ENCODE measurements around the gene PML. TPM values are rescaled to one million over a fixed set of nuclear protein-coding genes. Genes with fewer than 3 reads are reported as not detected.

PML gene
- total and polyA plus RNA-seq, 2 of the 4 experiments (the other 2 are of a cell fraction): 8.8 to 22.6 TPM

DNA sequence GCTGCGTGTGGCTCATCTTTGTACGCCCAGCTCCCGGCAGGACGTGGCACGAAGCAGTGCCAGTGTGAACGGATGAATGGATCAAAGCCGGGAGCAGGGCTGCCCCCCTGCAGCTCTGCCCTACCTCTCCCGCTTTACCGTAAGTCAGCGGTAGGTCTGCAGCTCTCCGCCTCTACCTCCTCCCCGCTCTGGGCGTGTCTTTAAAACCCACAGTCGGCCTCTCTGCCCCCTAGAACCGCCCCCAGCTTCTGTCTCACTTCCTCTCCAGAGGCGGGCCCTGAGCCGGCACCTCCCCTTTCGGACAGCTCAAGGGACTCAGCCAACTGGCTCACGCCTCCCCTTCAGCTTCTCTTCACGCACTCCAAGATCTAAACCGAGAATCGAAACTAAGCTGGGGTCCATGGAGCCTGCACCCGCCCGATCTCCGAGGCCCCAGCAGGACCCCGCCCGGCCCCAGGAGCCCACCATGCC lies at the start of gene PML (continued):
- TF ChIP-seq SMC3 (IDR thresholded peaks at IDR 0.05; ENCODE audit: low read depth, low read length) (no peak), CEBPB (IDR thresholded peaks at IDR 0.05; ENCODE audit: low read depth, low read length) (no peak), MAZ (IDR thresholded peaks at IDR 0.05; ENCODE audit: borderline replicate concordance, low read depth, low read length) (peak; percentile 60; the same call in 1 of the 2 replicates)

DNA sequence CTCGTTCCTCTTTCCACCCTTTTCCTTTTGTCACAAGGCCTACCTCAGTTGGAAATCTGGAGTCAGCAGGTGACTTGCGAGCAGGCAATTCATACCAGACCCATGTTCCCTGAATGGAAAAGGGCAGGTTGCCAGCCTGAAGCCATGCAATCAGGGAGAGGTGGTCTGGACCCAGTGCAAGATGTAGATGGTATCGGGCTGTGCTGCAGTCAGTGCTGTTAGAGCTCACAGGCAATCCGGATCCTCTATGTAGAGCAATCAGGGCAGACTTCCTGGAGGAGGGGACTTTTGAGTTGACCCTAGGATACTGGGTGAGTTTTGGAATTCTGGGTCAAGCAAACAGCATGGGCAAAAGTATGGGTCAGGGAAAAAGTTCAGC lies 49.4 kb upstream of the PML start:
- Histone ChIP-seq H2BK120ac (ENCODE audit: low read depth, low read length) (no peak overlapping the region), H3K27me3 (ENCODE audit: control insufficient read depth, insufficient read depth, low read length) (no peaks in the 10 kb centered on the region), H3K36me3 (ENCODE audit: control insufficient read depth, insufficient read depth, low read length) (peaks cover 59% of the 10 kb centered on the region), H4K20me1 (ENCODE audit: insufficient read depth, low read length) (no peaks in the 10 kb centered on the region), H3K18ac (ENCODE audit: low read depth, low read length) (no peak overlapping the region), H2AFZ (replicated peaks; ENCODE audit: low read length, poor library complexity) (no peak overlapping the region), H3K4me3 (ENCODE audit: insufficient read depth, low read depth, low read length) (no peak overlapping the region), H2AK5ac (ENCODE audit: low read depth, low read length) (no peak overlapping the region), H4K5ac (ENCODE audit: low read depth, low read length) (no peak overlapping the region), H3K79me1 (ENCODE audit: low read depth in 1 of 2, low read length in 2 of 2) (peaks cover 27 to 49% of the 10 kb centered on the region in 2 experiments), H2BK15ac (ENCODE audit: low read depth, low read length) (no peak overlapping the region), H3K9ac (ENCODE audit: low read depth, low read length) (no peak overlapping the region), H3K27ac (ENCODE audit: insufficient read depth, low read length) (no peak overlapping the region), H3K4me2 (ENCODE audit: low read depth, low read length) (no peak overlapping the region), H3K4ac (ENCODE audit: low read depth, low read length) (no peak overlapping the region), H3K14ac (replicated peaks; ENCODE audit: low read depth, low read length) (no peak overlapping the region), H3K9me1 (ENCODE audit: insufficient read depth, low read length) (peaks cover 14% of the 10 kb centered on the region), H3K4me1 (ENCODE audit: control insufficient read depth, insufficient read depth, low read length) (peaks cover 21% of the 10 kb centered on the region), H2BK5ac (ENCODE audit: low read depth, low read length, poor library complexity, severe bottlenecking) (no peak overlapping the region), H2AK9ac (replicated peaks; ENCODE audit: low read depth, low read length, poor library complexity) (no peak overlapping the region), H3K9me3 (ENCODE audit: control insufficient read depth, insufficient read depth, low read length) (no peaks in the 10 kb centered on the region), H3K23ac (ENCODE audit: low read depth, low read length) (no peak overlapping the region), H4K8ac (ENCODE audit: low read depth in 2 of 2, low read length in 2 of 2) (no peak overlapping the region), H2BK20ac (ENCODE audit: low read depth, low read length) (no peak overlapping the region), H3K56ac (ENCODE audit: extremely low read depth, insufficient read depth, low read length) (no peak overlapping the region), H4K91ac (ENCODE audit: insufficient read depth, low read depth, low read length) (no peak overlapping the region)
- no peak for DNase-seq
- no peak for TF ChIP-seq CEBPB (IDR thresholded peaks at IDR 0.05; ENCODE audit: low read depth, low read length)
- TF ChIP-seq MAFK (IDR thresholded peaks at IDR 0.05; ENCODE audit: low read depth, low read length): no peak
- no peak for TF ChIP-seq FOS (IDR thresholded peaks at IDR 0.05; ENCODE audit: low read depth, low read length)
- no peak for TF ChIP-seq CHD1 (IDR thresholded peaks at IDR 0.05; ENCODE audit: low read depth, low read length)
- TF ChIP-seq MXI1 (IDR thresholded peaks at IDR 0.05; ENCODE audit: borderline replicate concordance, low read depth, low read length): no peak
- no peak for TF ChIP-seq BHLHE40 (IDR thresholded peaks at IDR 0.05; ENCODE audit: low read depth, low read length)
- TF ChIP-seq RAD21 (IDR thresholded peaks at IDR 0.05; ENCODE audit: low read length): no peak
- no peak for TF ChIP-seq RCOR1 (IDR thresholded peaks at IDR 0.05; ENCODE audit: insufficient replicate concordance, low read length)
- TF ChIP-seq, protein P1, sequence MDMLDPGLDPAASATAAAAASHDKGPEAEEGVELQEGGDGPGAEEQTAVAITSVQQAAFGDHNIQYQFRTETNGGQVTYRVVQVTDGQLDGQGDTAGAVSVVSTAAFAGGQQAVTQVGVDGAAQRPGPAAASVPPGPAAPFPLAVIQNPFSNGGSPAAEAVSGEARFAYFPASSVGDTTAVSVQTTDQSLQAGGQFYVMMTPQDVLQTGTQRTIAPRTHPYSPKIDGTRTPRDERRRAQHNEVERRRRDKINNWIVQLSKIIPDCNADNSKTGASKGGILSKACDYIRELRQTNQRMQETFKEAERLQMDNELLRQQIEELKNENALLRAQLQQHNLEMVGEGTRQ (IDR thresholded peaks at IDR 0.05; ENCODE audit: low read depth, low read length): no peak
- TF ChIP-seq NFE2L2 (IDR thresholded peaks at IDR 0.05; ENCODE audit: low read depth, low read length): no peak
- TF ChIP-seq RFX5 (IDR thresholded peaks at IDR 0.05; ENCODE audit: low read depth, low read length): no peak
- TF ChIP-seq SMC3 (IDR thresholded peaks at IDR 0.05; ENCODE audit: low read depth, low read length): no peak
- WGBS, 2 experiments (ENCODE audit: extremely low coverage in 2 of 2, insufficient read length in 1 of 2): 100% methylated on average over 2 of the region's 4 CpGs; no CpG with 5 or more reads in 1 of the 2 experiments
- POLR2A ChIA-PET (ENCODE audit: unreplicated experiment): no interaction called here
- dilution Hi-C loops (cut with HindIII; ENCODE audit: low sequenced_read_pairs, unreplicated experiment): no loop called here
- intact Hi-C loops (cut with micrococcal nuclease): no loop called here
- in situ Hi-C loops (cut with MboI; ENCODE audit: low sequenced_read_pairs): no loop called here
- ATAC-seq (ENCODE audit: low read depth): no peak
- CTCF ChIA-PET: no interaction called here
- no TSS peak for BruUV-seq (replicated peaks)

All from IMR-90 (cell line).